Activated CD4-positive, alpha-beta memory T cell treated with anti-CD3 and anti-CD28 coated beads for 36 hours (primary cell): Measurements from ENCODE around the gene SLC5A1. TPM values are rescaled to one million over a fixed set of nuclear protein-coding genes. Genes with fewer than 3 reads are reported as not detected.

Source experiments
- CTCF ChIA-PET: fragments of 350-600 bp; sonication (Branson Sonifier 250); formaldehyde crosslinking; loops from one replicate; lab custom pipeline; 2021; ENCODE audit warnings: antibody characterized with exemption, inconsistent platforms; lab: Charles Lee
- POLR2A ChIA-PET: fragments of 350-600 bp; sonication (Branson Sonifier 250); formaldehyde crosslinking; loops from one replicate; lab custom pipeline; 2021; ENCODE audit warnings: antibody characterized with exemption; lab: Charles Lee
- DNase-seq: peaks from one replicate; pipeline ENCODE4 v3.0.0-alpha.2; 2020
- H3K27ac Mint-ChIP-seq: one replicate; pipeline ENCODE4 v1.8.0; 2021; ENCODE audit warnings: mixed read lengths
- H3K27me3 Mint-ChIP-seq: one replicate; pipeline ENCODE4 v1.8.0; 2021; ENCODE audit warnings: mixed read lengths
- H3K36me3 Mint-ChIP-seq: one replicate; pipeline ENCODE4 v1.8.0; 2021; ENCODE audit warnings: mixed read lengths
- H3K4me1 Mint-ChIP-seq: one replicate; pipeline ENCODE4 v1.8.0; 2021; ENCODE audit warnings: low read depth, mixed read lengths
- H3K4me3 Mint-ChIP-seq: one replicate; pipeline ENCODE4 v1.8.0; 2021; ENCODE audit warnings: mild to moderate bottlenecking, mixed read lengths
- H3K9me3 Mint-ChIP-seq: one replicate; pipeline ENCODE4 v1.8.0; 2021; ENCODE audit warnings: mixed read lengths
- intact Hi-C: fragments of 100-400 bp; cut with micrococcal nuclease; formaldehyde crosslinking; loops from one replicate; pipeline ENCODE4 v1.15.1; 2023
- total RNA-seq, 2 experiments: library from RNA; stranded (reverse); gene quantifications; one replicate each; pipeline ENCODE4 v1.2.3, GENCODE V29; 2021

SLC5A1 gene
- total RNA-seq, 2 experiments from 2014 or later: not detected

DNA sequence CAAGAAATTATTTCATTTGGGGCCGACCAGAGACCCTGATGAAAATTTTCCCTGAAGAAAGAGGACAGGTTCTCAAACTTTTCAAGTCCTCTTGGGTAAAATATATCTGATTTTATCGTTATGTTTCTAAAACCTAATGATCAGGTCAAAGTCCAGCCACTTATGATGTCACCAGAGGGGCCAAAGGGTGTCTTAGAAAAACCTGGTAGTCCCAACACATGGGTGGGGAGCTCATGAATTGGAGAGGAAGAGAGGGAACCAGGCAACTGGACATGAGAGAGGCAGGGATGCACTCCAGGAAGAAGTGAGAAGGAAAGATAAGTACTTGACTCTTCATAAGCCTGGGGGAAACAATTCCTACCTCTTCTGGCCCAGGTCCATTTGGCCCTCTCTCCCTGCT is 9.2 kb downstream of the SLC5A1 start:
- DNase-seq: no peak
- no peaks in the 10 kb centered on the region for H3K36me3 Mint-ChIP-seq
- no peak overlapping the region for H3K4me3 Mint-ChIP-seq
- intact Hi-C loops: loop anchor here (2.0 to 10.0 kb wide), 2 partner anchors 387 to 429 kb away; partner anchors contain the start of gene PISD
- peaks cover 47% of the 10 kb centered on the region for H3K27me3 Mint-ChIP-seq
- CTCF ChIA-PET: interaction anchor here (1.0 to 3.6 kb wide), 3 partner anchors 15 to 82 kb away, joined by 4 to 19 read pairs (median 18); no protein-coding TSS in a partner anchor
- POLR2A ChIA-PET: no interaction called here
- peaks cover 20% of the 10 kb centered on the region for H3K4me1 Mint-ChIP-seq
- H3K9me3 Mint-ChIP-seq: no peaks in the 10 kb centered on the region
- H3K27ac Mint-ChIP-seq: no peak overlapping the region

DNA sequence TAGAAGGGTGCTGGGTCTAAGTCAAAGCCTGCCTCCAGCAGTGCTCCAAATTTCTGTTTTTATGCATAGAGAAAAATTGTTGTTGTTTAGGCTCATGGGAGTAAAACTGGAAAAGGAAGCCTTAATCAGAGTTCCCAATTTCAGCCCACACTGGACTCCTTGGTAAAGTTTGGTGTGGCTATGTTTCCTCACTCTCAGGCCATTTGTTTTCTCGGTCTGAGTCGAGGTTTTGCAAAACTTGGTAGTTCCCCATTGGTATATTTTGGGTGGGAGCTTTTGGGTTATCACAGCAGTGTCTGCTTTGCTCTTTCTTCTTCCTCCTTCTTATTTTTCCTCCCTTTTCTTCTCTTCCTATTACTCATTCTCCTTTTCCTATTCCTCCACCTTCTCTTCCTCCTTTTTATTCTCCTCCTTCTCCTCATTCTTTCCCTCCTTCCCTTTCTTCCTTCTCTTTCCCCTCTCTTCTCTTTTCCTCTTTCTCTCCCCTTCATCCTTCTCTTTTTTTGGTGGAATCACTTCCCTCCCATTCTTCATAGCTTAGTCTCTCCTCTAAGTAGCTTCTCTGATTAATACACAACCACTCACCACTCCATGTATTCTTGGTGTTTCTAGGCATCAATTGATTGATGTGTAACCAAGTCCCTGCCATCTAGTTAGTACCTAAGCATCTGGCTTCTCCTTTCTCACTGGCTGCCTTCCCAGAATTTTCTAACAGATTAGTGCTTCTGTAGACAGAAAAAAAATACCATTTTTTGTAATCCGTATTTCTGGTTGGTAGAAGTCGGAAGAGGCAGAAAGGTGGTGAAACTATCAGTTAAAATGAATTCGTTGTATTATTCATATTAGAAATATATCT is 10.1 kb downstream of the SLC5A1 start:
- H3K4me1 Mint-ChIP-seq: peaks cover 20% of the 10 kb centered on the region
- DNase-seq: no peak
- H3K27ac Mint-ChIP-seq: no peak overlapping the region
- no peaks in the 10 kb centered on the region for H3K36me3 Mint-ChIP-seq
- no peaks in the 10 kb centered on the region for H3K9me3 Mint-ChIP-seq
- intact Hi-C loops: loop anchor here (2.0 to 10.0 kb wide), 2 partner anchors 388 to 428 kb away; partner anchors contain the start of gene PISD
- peaks cover 45% of the 10 kb centered on the region for H3K27me3 Mint-ChIP-seq
- H3K4me3 Mint-ChIP-seq: no peak overlapping the region
- ChIA-PET CTCF (interaction anchor here (3.6 kb wide), 1 partner anchor 75 kb away, joined by 18 read pairs; no protein-coding TSS in a partner anchor), POLR2A (no interaction called here)

DNA sequence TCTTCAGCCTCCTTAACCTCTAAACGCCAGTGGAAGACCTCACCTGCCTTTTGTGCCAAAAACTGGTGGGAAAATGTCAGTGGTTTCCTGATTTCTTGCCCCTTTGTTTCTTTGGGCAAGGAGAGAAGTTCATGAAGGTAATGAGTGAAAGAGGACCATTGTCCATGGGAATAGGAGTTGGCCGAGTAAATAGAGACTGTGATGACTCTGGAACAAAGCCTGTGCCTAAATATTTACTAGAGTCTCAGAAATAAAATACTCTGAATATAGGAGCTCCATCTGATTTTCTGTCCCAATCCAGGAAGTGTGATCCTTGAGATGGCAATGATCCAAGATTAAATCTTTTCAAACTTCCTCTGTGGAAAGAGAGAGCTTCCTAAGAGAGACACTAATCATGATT is 12.0 kb downstream of the SLC5A1 start:
- intact Hi-C loops: loop anchor here (10.0 kb wide), 1 partner anchor 390 kb away; the partner anchor contains the start of gene PISD
- Mint-ChIP-seq H3K4me1 (peaks cover 20% of the 10 kb centered on the region), H3K27me3 (peaks cover 46% of the 10 kb centered on the region), H3K9me3 (no peaks in the 10 kb centered on the region), H3K27ac (no peak overlapping the region), H3K36me3 (no peaks in the 10 kb centered on the region), H3K4me3 (no peak overlapping the region)
- POLR2A ChIA-PET: no interaction called here
- CTCF ChIA-PET: interaction anchor here (0.6 kb wide), 1 partner anchor 84 kb away, joined by 3 read pairs; no protein-coding TSS in a partner anchor
- no peak for DNase-seq

DNA sequence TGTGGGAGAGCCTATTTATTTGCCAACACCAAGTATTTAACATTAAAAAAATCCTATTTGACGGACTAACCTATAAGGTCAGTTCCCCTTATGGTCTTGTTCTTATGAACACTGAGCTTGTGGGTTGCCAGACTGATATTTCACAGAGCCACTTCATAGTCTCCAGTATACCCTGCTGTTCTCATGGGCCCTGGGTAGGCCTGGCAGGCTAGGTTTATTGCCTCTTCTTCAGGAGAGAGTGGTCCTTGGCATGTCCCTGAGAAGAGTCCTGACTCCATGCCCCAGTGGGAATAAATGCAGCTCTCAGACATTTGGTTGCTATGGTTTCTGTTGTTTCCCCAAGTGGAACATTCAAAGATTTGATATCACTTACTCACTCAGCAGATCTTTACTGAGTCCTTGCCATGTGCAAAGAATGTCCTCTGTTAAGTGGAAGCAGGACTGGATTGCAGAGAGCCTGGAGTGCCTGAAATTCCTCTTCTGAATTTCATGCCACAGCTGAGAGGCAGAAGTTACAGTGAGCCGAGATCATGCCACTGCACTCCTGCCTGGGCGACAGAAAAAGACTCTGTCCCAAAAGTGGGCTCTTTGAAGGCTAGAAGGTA is 15.7 kb downstream of the SLC5A1 start:
- intact Hi-C loops: loop anchor here (10.0 kb wide), 1 partner anchor 394 kb away; the partner anchor contains the start of gene PISD
- H3K27ac Mint-ChIP-seq: no peak overlapping the region
- no peak for DNase-seq
- CTCF ChIA-PET: interaction anchor here (0.5 to 1.2 kb wide), 2 partner anchors 11 to 88 kb away, joined by 4 read pairs; no protein-coding TSS in a partner anchor
- H3K4me1 Mint-ChIP-seq: no peaks in the 10 kb centered on the region
- H3K27me3 Mint-ChIP-seq: peaks cover 52% of the 10 kb centered on the region
- no peaks in the 10 kb centered on the region for H3K36me3 Mint-ChIP-seq
- POLR2A ChIA-PET: no interaction called here
- no peak overlapping the region for H3K4me3 Mint-ChIP-seq
- H3K9me3 Mint-ChIP-seq: no peaks in the 10 kb centered on the region

DNA sequence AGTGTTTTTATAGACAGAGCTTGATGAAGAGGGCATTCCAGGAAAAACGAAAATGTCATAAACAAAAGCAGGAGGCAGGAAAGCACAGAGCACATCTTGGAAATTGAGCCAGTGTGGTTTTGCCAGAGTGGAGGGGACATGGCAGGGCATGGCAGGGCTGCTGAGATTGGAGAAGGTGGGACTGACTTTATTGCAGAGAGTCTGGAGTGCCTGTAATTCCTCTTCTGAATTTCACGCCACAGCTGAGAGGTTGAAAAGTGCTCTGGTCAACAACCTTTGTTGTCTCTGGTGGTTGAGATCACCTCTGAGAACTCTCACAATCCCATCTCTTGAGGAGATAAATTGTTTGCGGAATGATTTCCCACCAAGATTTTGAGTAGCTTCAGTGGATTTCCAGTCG is 16.4 kb downstream of the SLC5A1 start:
- peaks cover 51% of the 10 kb centered on the region for H3K27me3 Mint-ChIP-seq

DNA sequence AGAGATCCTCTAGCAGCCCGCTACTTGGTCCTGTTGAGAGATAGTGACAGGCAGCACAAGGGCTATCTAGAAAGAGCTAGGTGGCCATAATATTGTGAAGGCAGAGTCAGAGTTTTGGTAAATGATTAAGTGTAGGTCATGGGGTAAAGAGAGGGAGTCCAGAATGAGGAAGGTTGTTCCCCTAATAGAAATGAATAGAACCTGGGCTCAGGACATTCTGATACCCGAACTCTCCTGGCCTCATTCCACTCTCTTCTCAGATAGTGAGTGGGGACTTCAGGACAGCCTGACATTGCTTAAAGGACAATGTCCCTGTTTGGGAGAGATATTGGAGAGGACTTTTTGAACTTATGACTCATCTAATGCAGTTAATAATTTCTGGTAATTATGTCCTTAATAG is 20.6 kb downstream of the SLC5A1 start:
- Mint-ChIP-seq H3K27me3 (peaks cover 39% of the 10 kb centered on the region), H3K4me3 (no peak overlapping the region), H3K4me1 (no peaks in the 10 kb centered on the region), H3K27ac (no peak overlapping the region), H3K36me3 (no peaks in the 10 kb centered on the region), H3K9me3 (no peaks in the 10 kb centered on the region)
- CTCF ChIA-PET: interaction anchor here (0.9 kb wide), 1 partner anchor 18 kb away, joined by 3 read pairs; no protein-coding TSS in a partner anchor
- DNase-seq: no peak
- POLR2A ChIA-PET: no interaction called here
- intact Hi-C loops: no loop called here

More for the DNA sequence above, 16.4 kb downstream of the SLC5A1 start:
- H3K27ac Mint-ChIP-seq: no peak overlapping the region
- no peaks in the 10 kb centered on the region for H3K36me3 Mint-ChIP-seq
- H3K4me3 Mint-ChIP-seq: no peak overlapping the region
- intact Hi-C loops: loop anchor here (10.0 kb wide), 1 partner anchor 395 kb away; the partner anchor contains the start of gene PISD
- CTCF ChIA-PET: no interaction called here
- no peaks in the 10 kb centered on the region for H3K4me1 Mint-ChIP-seq
- POLR2A ChIA-PET: no interaction called here
- DNase-seq: no peak
- no peaks in the 10 kb centered on the region for H3K9me3 Mint-ChIP-seq

DNA sequence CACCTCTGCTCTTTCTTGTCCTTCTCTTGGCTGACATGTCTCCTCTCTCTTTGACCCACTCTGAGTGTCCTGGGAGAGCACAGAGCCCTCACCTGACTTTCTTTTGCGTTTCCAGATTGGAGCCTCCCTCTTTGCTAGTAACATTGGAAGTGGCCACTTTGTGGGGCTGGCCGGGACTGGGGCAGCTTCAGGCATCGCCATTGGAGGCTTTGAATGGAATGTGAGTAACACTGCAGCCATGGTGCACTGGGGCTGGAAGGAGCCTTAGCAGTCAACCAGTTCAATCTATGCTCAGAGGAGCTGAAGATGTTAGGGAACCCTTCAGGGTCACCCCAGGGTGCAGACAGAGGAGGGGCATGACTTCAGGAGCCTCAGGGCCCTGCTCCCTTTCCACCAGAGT is 23.8 kb downstream of the SLC5A1 start:
- Mint-ChIP-seq H3K9me3 (no peaks in the 10 kb centered on the region), H3K4me3 (no peak overlapping the region), H3K27ac (no peak overlapping the region), H3K36me3 (no peaks in the 10 kb centered on the region), H3K27me3 (peaks cover 17% of the 10 kb centered on the region), H3K4me1 (no peaks in the 10 kb centered on the region)
- POLR2A ChIA-PET: no interaction called here
- CTCF ChIA-PET: interaction anchor here (0.9 to 2.3 kb wide), 2 partner anchors 88 to 96 kb away, joined by 3 to 5 read pairs; no protein-coding TSS in a partner anchor
- intact Hi-C loops: no loop called here
- no peak for DNase-seq

DNA sequence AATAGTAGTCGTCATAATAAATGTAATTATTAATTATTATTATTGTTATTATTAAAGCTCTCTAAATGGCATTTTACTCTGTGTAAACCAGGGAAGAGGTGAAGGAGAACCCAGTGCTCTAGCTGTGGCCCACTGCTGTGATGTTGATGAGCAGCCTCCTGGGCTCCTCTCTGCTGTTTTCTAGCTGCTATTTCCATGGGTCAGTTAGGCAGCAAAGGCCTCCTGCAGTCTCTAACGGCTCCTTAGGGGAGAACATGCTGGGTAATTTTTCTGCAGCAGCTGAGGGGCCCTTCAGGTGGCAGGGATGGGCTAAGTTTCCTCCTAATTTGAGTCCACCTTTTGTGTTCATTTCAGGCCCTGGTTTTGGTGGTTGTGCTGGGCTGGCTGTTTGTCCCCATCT is 24.6 kb downstream of the SLC5A1 start:
- H3K4me1 Mint-ChIP-seq: no peaks in the 10 kb centered on the region
- POLR2A ChIA-PET: no interaction called here
- CTCF ChIA-PET: interaction anchor here (0.9 kb wide), 1 partner anchor 89 kb away, joined by 3 read pairs; no protein-coding TSS in a partner anchor
- peaks cover 14% of the 10 kb centered on the region for H3K27me3 Mint-ChIP-seq
- no peaks in the 10 kb centered on the region for H3K9me3 Mint-ChIP-seq
- intact Hi-C loops: no loop called here
- H3K36me3 Mint-ChIP-seq: no peaks in the 10 kb centered on the region
- no peak for DNase-seq
- no peak overlapping the region for H3K4me3 Mint-ChIP-seq
- no peak overlapping the region for H3K27ac Mint-ChIP-seq

DNA sequence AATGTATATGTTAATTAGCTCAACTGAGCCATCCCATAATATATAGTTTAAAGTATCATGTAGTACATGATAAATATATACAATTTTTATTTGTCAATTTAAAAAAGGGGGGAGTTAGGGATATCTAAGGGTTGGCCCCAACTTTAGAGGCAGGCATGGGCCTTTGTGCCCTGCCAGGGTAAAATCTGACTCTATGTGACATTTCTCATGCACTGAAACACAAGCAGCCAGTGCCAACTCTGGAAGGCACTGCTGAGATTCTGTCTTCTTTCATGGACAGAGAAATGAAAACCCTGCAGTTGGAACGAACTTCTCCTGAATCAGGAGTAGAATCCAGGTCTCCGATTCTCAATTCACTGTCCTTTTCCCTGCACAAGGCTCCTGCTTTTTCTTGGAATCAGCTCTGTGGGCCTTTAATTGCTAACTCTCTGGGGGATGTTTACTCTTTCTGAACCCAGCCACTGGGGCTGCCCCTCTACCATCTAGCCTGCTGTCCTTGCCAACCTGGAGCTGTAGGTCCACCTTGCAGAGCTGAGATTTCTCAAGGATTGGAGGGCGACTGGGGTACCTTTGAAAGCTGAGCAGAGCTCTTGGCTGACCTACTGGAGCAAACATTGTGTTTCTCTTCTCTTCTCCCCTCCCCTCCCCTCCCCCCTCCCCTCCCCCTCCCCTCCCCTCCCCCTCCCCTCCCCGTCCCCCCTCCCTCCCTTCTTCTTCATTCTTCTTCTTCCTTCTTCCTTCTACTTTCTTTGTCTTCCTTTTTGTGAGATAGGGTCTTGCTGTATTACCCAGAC is 26.7 kb downstream of the SLC5A1 start:
- H3K27me3 Mint-ChIP-seq: peaks cover 18% of the 10 kb centered on the region
- H3K27ac Mint-ChIP-seq: no peak overlapping the region
- CTCF ChIA-PET: interaction anchor here (1.4 to 3.4 kb wide), 2 partner anchors 92 to 99 kb away, joined by 3 to 14 read pairs; no protein-coding TSS in a partner anchor
- no peak for DNase-seq
- no peaks in the 10 kb centered on the region for H3K9me3 Mint-ChIP-seq
- H3K4me3 Mint-ChIP-seq: no peak overlapping the region
- intact Hi-C loops: no loop called here
- no peaks in the 10 kb centered on the region for H3K4me1 Mint-ChIP-seq
- POLR2A ChIA-PET: no interaction called here
- H3K36me3 Mint-ChIP-seq: no peaks in the 10 kb centered on the region

DNA sequence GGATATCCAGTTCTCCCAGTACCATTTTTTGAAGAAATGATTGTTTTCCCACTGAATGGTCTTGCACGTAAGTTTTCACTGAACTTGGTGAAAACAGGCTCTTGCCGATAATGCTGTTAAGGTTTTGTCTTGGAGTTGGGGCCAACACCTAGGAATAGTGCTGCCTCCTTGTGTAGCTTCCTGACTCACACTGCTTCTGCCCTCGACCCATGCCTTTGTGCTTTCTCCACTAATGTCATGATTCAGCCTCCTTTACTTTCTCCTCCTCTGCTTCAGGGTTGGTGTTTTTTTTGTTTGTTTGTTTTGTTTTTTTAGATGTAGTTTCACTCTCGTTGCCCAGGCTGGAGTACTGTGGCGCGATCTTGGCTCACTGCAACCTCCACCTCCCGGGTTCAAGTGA is 30.2 kb downstream of the SLC5A1 start:
- Mint-ChIP-seq H3K4me1 (no peaks in the 10 kb centered on the region), H3K27me3 (peaks cover 26% of the 10 kb centered on the region), H3K9me3 (no peaks in the 10 kb centered on the region), H3K4me3 (no peak overlapping the region), H3K27ac (no peak overlapping the region), H3K36me3 (no peaks in the 10 kb centered on the region)
- DNase-seq: no peak
- ChIA-PET POLR2A (no interaction called here), CTCF (no interaction called here)
- intact Hi-C loops: no loop called here

DNA sequence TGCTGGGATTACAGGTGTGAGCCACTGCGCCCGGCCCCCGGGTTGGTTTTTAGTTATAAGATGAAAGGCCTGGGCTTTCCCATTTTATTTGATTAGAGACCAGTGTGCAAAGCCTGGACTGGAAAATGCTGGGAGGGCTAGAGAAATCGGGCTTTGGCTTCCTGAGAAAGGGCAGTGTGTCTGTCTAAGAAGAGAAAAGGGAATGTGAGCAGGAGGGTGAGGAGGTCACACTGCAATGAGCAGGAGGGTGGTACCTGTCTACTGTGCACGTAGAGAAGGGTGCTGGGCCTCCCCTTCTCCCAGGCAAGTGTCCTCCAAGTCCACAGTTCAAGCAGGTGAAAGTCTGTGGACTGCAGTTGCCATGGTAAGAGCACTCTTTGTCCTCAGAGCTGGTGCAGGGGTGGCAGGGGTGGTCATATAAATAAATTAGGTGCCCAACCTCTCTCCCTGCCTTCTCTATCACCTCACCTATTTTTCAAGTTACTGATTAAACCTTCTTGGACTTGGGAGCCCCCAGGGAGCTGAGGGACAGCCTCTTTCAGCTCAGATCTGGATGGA is 30.8 kb downstream of the SLC5A1 start:
- POLR2A ChIA-PET: no interaction called here
- H3K27me3 Mint-ChIP-seq: peaks cover 26% of the 10 kb centered on the region
- H3K9me3 Mint-ChIP-seq: no peaks in the 10 kb centered on the region
- no peak for DNase-seq
- no peak overlapping the region for H3K4me3 Mint-ChIP-seq
- H3K36me3 Mint-ChIP-seq: no peaks in the 10 kb centered on the region
- intact Hi-C loops: no loop called here
- H3K4me1 Mint-ChIP-seq: no peaks in the 10 kb centered on the region
- CTCF ChIA-PET: no interaction called here
- no peak overlapping the region for H3K27ac Mint-ChIP-seq
